ENCODE results near the gene TEAD4. TPM values are rescaled to one million over a fixed set of nuclear protein-coding genes. Genes with fewer than 3 reads are reported as not detected.

Gene TEAD4
- total and polyA plus RNA-seq, 11 donors = 5.7 to 59.2 (median 16.1) TPM

DNA sequence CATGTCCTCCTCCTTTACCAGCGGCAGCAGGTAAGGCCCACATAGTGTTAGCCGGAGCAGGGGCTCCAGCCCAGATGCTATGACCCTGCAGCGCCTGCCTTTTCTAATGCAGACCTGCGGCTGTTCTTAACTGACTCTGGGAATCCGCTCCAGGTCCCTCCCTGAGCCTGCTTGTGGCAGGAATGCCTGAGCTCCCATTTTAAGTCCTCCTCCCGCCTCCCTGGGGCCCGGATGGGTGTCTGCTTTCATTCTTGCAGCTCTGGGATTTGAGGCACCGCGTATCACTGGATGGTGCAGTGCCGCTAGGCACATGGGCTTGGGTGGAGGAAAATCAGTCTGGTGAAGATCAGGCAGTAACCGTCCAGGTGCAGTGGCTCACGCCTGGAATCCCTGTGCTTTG lies 125.5 kb downstream of the TEAD4 start:
- ATAC-seq = peak in 3 of 4 donors; percentile 28 to 37 (median 35)
- Histone ChIP-seq H3K27me3 (no peaks in the 10 kb centered on the region), H3K27ac (peak overlapping the region; percentile 19 to 88 (median 78)), H3K4me1 (peaks cover 3 to 85% (median 64%) of the 10 kb centered on the region in 12 donors), H3K36me3 (peaks cover 0 to 10% (median 0%) of the 10 kb centered on the region in 9 donors), H3K9me3 (no peaks in the 10 kb centered on the region), H3K4me3 (no peak overlapping the region)
- intact Hi-C loops (cut with DNase I) = loop anchor here in 4 of 10 donors (5.0 kb wide), 1 partner anchor 33 kb away; no protein-coding TSS in a partner anchor
- WGBS, 4 donors = 49 to 59% (median 56%) methylated on average over 12 of the region's 12 CpGs
- DNase-seq = peak in 3 of 5 donors; percentile 50 to 64 (median 54)
- no peak for TF ChIP-seq POLR2A (IDR thresholded peaks at IDR 0.05)
- TF ChIP-seq, protein P1, sequence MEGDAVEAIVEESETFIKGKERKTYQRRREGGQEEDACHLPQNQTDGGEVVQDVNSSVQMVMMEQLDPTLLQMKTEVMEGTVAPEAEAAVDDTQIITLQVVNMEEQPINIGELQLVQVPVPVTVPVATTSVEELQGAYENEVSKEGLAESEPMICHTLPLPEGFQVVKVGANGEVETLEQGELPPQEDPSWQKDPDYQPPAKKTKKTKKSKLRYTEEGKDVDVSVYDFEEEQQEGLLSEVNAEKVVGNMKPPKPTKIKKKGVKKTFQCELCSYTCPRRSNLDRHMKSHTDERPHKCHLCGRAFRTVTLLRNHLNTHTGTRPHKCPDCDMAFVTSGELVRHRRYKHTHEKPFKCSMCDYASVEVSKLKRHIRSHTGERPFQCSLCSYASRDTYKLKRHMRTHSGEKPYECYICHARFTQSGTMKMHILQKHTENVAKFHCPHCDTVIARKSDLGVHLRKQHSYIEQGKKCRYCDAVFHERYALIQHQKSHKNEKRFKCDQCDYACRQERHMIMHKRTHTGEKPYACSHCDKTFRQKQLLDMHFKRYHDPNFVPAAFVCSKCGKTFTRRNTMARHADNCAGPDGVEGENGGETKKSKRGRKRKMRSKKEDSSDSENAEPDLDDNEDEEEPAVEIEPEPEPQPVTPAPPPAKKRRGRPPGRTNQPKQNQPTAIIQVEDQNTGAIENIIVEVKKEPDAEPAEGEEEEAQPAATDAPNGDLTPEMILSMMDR (IDR thresholded peaks at IDR 0.05) = no peak

DNA sequence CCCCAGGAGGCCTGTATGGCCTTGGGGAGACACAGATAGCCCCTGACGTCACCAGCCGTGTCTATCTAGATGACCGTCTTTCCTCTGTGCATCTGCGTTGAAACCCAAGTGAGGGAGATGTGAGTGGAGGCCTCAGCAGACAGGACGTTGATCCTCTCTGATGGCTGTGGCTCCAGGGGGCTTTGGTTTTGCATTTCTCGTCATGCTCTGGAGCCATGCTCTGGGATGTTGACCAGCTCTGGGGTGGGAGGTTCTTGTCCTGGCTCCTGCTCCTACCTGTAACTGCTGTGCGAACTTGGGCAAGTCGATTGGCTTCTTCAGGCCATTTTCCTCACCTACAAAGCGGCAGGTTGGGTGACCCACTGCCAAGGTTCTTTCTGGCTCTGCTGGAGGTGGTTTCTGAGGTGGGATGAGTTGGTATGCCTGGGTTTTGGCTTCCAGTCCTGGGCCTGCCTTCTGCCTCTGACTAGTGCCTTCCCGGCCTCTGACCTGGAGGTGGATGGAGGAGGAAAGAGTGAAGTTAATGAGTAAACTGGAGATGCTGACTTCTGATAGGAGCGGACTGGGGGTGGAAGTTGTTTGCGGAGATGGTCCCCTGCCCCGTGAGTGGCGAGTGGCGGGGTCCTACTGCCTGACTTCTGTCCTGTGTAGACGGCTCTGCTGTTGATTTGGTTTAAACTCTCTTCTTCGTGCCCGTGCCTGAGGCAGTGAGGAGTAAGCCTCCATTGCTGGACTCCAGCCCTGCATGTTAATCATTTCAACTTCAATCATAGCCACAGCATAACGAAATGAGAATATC lies 126.3 kb downstream of the TEAD4 start:
- TF ChIP-seq, protein P1 (IDR thresholded peaks at IDR 0.05) = no peak
- H3K27ac ChIP-seq = peak overlapping the region in 11 of 12 donors; percentile 62 to 88 (median 79)
- no peak overlapping the region for H3K4me3 ChIP-seq
- no peaks in the 10 kb centered on the region for H3K9me3 ChIP-seq
- WGBS, 4 donors = 69 to 74% (median 70%) methylated on average over 18 to 19 of the region's 19 CpGs
- peak in 1 of 5 donors; percentile 34 for DNase-seq
- peaks cover 3 to 87% (median 63%) of the 10 kb centered on the region in 12 donors for H3K4me1 ChIP-seq
- no peaks in the 10 kb centered on the region for H3K27me3 ChIP-seq
- intact Hi-C loops (cut with DNase I) = no loop called here
- H3K36me3 ChIP-seq = peaks cover 0 to 10% (median 0%) of the 10 kb centered on the region in 9 donors
- no peak for ATAC-seq

DNA sequence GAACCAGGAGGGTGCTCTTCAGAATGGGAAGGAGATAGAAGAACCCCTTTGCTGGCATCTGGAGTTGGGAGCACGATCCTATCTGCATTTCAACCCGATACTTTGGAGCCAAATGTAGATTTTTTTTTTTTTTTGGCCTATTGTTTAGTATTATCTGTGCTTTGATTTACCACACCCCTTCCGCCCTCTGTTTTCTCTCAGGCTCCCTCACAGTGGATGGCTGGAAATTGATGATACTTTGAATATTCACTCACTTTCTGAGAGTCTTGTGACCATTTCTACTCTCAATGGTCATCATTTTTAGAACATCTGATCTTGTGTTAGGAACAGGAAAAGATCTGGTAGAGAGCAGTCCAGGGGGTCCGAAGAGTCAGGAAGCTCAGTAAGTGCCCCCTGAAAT lies 127.0 kb downstream of the TEAD4 start:
- 60 to 68% (median 62%) methylated on average over 4 of the region's 4 CpGs for WGBS, 4 donors
- no peak for TF ChIP-seq POLR2A (IDR thresholded peaks at IDR 0.05)
- TF ChIP-seq, protein P1 (IDR thresholded peaks at IDR 0.05) = no peak
- DNase-seq (no peak), ATAC-seq (no peak)
- intact Hi-C loops (cut with DNase I) = no loop called here
- Histone ChIP-seq H3K36me3 (peaks cover 0 to 10% (median 0%) of the 10 kb centered on the region in 9 donors), H3K27ac (peak overlapping the region in 10 of 12 donors; percentile 62 to 88 (median 79)), H3K4me3 (no peak overlapping the region), H3K9me3 (no peaks in the 10 kb centered on the region), H3K4me1 (peaks cover 1 to 87% (median 62%) of the 10 kb centered on the region in 12 donors), H3K27me3 (no peaks in the 10 kb centered on the region)

DNA sequence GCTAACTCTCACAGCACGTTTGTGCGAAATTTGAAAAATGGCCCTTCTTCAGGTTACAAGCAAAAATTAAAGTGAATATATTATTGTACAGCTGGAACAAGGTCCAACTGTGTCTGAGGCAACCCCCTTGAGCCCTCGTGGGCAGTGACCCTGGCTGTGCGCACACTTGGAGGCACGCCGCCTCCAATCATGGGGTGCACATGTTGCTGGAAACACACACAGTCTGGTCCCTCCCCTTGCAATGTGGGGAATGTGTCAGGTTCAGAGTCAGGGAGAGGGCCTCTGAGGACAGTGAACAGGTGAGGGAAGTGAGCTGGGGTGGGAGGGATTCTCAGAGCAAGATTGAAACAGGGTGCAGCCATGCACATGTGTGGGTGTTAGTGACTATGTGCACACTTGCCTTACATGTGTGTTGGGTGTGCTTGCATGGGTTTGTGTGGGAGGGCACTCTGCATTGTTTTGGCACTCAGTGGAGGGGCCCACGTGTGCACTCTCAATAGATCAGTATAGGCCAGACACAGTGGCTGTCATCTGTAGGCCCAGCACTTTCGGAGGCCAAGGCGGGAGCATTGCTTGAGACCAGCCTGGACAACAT lies 127.6 kb downstream of the TEAD4 start:
- Histone ChIP-seq H3K36me3 (peaks cover 0 to 10% (median 0%) of the 10 kb centered on the region in 9 donors), H3K4me3 (no peak overlapping the region), H3K9me3 (no peaks in the 10 kb centered on the region), H3K27me3 (no peaks in the 10 kb centered on the region), H3K27ac (peak overlapping the region in 9 of 12 donors; percentile 66 to 88 (median 79)), H3K4me1 (peaks cover 0 to 90% (median 65%) of the 10 kb centered on the region in 12 donors)
- TF ChIP-seq, protein P1 (IDR thresholded peaks at IDR 0.05) = no peak
- no peak for TF ChIP-seq POLR2A (IDR thresholded peaks at IDR 0.05)
- DNase-seq (peak in 1 of 5 donors; percentile 19), ATAC-seq (no peak)
- WGBS, 4 donors = 85 to 90% (median 87%) methylated on average over 9 of the region's 9 CpGs
- intact Hi-C loops (cut with DNase I) = no loop called here
